Loucy (cell line): ENCODE results near the gene ANAPC15.

Source experiments
- EZH2phosphoT487 ChIP-seq: fragments of 200-600 bp; IDR thresholded peaks from 2 replicates; pipeline ENCODE4 v1.6.1; 2018; ENCODE audit warnings: antibody characterized with exemption, mild to moderate bottlenecking, moderate library complexity, borderline replicate concordance
- TF ChIP-seq, protein P1 (sequence below): fragments of 200-600 bp; sonication (generic); conservative IDR thresholded peaks from 2 replicates; pipeline ENCODE4 v1.5.1; 2014; ENCODE audit warnings: mild to moderate bottlenecking, antibody characterized with exemption, low read length

DNA sequence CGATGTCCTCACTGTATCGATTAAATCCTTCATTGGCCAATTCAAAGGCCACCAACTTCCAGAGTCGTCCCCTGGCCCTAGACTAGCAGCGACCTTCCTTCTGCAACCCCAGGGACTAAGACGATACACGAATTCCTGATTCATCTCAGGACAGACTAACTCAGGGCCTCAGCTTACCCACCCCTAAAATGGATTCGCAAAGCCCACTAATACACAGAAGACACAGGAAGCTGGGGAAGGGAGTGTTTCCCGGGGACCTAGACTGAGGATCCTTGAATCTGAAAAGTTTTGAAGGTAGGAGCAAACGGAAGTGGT is 9.9 kb downstream of the ANAPC15 start:
- TF ChIP-seq, protein P1, sequence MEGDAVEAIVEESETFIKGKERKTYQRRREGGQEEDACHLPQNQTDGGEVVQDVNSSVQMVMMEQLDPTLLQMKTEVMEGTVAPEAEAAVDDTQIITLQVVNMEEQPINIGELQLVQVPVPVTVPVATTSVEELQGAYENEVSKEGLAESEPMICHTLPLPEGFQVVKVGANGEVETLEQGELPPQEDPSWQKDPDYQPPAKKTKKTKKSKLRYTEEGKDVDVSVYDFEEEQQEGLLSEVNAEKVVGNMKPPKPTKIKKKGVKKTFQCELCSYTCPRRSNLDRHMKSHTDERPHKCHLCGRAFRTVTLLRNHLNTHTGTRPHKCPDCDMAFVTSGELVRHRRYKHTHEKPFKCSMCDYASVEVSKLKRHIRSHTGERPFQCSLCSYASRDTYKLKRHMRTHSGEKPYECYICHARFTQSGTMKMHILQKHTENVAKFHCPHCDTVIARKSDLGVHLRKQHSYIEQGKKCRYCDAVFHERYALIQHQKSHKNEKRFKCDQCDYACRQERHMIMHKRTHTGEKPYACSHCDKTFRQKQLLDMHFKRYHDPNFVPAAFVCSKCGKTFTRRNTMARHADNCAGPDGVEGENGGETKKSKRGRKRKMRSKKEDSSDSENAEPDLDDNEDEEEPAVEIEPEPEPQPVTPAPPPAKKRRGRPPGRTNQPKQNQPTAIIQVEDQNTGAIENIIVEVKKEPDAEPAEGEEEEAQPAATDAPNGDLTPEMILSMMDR, result no peak
- no peak for TF ChIP-seq EZH2phosphoT487
